HUDEP-2 (cell line): ENCODE data around the gene F3.
"Not testable (repeated sequence)": the region's sequence is repeated elsewhere in the genome, so short reads cannot be mapped to it uniquely, and the experiment has no call there.

Experiments
- DNase-seq, 76 experiments: peaks; one replicate each; lab custom pipeline; 2025; ENCODE audit not compliant: unreplicated experiment in 76 of 76; lab: John Stamatoyannopoulos, UW

Gene F3

DNA sequence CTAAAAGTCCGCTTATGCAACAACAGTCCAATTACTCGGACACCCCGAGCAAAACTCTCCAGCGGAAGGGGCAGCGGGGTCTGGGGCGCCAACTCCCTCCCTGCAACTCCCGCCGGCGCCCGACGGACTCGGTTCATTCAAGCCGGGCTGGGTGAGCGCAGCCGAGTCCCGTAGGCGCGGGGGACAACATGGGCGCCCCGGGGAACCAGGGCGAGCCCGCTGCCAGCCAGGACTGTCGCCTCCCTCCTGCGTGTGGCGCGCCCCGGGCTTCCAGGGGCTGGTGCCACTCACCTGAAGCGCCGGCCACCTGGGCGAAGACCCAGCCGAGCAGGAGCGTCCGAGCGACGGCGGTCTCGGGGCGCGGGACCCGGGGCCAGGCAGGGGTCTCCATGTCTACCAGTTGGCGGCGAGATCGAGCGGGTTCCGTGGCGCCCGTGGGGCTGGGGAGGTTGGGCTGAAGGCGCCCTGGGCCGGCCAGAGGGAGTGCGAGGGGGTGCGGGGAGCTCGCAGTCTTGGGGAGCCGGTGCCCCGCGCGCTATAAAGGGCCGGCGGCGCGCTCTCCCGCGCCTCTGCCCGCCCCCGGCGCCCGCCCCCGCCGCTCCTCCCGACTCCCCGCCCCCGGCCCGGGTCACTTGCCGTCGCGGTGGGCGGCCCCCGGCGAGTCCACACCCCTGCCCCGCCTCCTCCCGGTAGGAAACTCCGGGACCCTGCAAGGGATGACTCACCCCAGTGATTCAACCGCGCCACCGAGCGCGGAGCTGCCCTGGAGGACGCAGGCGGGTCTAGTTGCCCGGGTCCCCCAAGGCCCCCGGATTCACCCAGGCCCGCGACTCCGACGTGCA, at the start of gene F3:
TSS of gene F3 (minus strand) at position 514 of the 842 bp plus-strand sequence. CDS start at position 391, 123 bp downstream.
- peak in 54 of 76 experiments; percentile 3 to 68 (median 43) for DNase-seq

DNA sequence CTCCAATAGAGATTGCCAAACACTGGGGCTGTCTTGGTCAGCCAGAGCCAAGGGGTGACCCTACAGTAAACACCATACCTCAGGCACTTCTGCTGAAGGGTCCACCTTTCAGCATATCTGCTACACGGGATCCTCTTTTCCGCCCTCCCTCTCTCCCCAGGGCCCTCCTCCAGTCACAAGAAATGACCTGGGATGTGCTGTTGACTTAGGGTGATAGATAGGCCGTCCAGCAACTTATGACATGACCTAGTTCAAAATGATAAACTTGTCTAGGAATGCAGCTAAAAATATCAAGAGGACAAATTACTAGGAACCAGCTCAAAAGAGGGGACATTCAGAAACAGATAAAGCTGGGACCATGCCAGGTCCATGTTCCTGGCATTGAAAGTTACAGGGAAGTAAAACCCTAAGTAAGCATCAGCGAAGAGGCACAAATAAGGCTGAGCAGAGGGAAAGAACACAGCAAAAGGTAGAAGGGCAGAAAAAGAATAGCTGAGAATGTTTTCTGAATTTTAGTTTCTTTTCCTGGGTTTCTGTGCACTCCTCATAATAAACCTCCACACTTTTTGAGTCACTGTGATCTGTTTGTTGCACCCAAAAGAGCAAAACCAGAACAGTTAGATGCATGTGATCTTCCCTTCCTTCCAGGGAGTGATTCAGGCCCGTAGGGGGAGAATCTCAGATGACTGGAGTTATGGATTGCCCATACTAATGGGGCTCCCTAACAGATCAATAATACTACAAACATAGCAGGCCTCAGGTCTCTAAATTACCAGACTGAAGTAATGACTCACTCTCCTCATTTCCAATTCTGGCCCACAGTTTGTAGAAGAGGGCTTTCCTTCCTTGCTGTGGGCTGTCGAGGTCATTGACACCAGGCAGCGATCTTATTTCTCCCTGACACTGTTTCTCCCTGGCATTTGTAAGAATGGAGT, 48.9 kb upstream of the F3 start:
- DNase-seq, result no peak

DNA sequence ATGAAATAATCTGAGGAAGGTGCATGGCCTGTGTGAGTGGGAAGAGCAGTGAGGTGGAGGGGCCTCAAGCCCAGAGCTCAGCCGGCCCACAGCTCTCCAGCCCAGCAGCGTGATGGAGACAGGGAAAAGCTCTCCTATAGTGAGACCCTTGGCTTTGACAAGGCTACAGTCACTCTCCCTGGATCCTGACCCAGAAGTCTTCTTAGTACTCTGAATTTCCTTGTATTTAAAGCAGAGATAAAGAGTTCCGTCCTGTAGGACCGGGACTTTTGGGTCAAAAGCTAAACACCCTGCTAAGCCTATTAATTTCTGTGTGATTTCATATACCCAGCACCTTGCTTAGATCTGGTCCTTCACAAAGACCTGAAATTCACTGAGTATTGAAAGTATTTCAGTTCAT, 48.2 kb upstream of the F3 start:
- no peak for DNase-seq

DNA sequence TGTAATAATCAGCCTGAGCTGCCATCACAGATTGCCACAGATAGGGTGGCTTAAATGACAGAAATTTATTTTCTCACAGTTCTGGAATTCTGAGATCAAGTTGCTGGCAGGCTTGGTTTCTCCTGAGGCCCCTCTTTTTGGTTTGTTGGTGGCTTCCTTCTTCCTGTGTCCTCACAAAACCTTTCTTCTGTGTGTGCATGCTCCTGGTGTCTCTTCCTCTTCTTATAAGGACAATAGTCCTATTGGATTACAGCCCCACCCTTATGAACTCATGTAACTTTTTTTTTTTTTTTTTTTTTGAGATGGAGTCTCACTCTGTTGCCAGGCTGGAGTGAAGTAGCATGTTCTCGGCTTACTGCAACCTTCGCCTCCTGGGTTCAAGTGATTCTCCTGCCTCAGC, 41.0 kb upstream of the F3 start:
- no peak for DNase-seq

DNA sequence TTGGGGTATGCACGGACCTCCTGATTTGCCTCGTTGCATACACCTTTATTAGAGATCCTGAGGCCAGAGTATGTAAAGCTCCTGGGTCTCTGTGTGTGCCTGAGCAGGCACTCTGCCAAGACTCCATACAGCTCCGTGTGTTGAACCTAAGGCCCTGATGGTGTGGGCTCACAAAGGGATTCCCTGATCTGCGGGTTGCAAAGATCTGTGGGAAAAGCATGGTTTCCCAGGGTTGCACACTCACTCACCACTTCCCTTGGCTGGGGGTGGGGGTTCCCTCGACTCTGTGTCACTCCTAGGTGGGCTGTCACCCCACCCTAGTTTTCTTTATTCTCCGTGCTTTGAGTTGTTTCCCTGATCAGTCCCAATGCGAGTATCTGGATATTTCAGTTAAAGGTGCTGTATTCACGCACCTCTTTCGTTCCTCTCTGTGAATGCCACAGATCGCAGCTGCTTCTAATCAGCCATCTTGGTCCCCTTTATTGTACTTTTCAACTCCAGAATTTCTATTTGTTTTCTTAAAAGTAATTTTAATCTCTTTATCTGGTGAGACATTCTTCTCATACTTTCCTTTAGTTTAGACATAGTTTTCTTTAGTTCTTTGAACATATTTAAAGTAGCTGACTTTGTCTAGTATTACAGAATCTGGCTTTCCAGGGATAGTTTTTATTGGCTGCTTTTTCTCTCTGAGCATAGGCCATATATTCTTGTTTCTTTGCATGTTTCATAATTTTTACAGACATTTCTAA, 39.0 kb upstream of the F3 start:
- no peak for DNase-seq

DNA sequence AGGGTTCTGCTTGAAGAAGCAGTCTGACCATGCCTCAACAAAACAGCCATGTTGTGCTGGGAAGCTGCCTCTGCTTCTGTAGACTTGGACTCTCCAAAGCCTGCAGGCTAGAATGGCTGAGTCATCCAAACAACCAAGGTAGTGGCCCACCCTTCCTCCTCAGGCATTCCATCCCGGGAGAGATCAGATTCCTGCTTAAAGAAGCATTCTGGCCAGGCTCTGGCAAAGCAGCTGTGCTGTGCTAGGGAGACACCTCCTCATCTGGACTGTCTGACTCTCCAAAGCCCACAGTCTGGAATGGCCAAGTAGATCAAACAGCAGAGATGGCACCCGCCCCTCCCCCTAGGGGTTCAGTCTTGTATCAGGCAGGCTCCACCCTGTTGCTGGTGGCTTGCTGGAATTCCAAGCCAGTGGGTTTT, 38.3 kb upstream of the F3 start:
- no peak for DNase-seq

DNA sequence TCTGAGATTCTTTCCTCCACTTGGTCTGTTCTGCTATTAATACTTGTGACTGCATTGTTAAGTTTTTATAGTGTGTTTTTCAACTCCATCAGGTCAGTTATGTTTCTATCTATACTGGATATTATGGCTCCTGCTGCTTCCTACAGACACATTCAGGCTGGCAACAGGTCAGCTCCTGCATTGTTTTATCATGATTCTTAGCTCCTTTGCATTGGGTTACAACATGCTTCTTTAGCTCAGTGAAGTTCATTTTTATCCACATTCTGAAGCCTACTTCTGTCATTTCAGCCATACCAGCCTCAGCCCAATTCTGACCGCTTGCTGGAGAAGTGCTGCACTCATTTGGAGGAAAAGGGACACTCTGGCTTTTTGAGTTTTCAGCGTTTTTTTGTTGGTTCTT, 37.3 kb upstream of the F3 start:
- no peak for DNase-seq

DNA sequence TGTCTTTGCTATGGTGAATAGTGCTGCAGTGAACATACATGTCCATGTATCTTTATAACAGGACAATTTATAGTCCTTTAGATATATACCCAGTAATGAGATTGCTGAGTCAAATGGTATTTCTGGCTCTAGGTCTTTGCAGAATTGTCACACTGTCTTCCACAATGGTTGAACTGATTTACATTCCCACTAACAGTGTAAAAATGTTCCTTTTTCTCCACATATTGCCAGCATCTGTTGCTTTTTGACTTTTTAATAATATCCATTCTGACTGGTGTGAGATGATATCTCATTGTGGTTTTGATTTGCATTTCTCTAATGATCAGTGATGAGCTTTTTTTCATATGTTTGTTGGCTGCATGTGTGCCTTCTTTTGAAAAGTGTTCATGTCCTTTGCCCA, 32.4 kb upstream of the F3 start:
- not testable (repeated sequence) for DNase-seq

DNA sequence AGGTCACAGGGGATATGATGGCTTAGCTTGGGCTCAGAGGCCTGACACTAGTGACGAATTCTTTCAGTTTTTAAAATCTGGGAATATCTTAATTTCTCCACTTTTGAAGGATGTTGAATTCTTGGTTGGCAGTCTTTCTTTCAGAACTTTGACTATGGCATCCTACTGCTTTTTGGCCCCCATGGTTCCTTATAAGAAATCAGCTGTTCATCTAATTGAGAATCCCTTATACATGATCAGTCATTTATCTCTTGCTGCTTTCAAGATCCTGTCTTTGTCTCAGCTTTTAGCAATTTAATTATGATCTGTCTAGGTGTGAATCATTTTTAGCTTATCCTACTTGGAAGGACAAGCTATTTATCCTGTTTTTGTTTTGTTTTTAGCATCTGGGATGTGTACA, 31.2 kb upstream of the F3 start:
- DNase-seq, result no peak

DNA sequence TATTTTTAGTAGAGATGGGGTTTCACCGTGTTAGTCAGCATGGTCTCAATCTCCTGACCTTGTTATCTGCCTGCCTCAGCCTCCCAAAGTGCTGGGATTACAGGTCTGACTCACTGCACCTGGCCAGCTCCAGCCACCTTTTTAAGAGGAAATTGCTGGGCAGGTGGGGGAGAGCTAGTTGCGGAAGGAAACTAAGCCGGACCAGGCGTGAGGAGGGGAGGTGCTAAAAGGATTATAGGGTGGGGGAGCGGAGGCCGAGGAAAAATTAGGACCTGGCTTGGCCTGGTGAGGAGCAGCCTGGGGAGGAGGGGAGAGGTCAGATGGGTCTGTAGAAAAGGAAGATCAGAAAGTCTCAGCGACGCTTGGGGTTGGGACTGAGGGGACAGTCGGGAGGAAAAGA, 29.4 kb upstream of the F3 start:
- DNase-seq, result not testable (repeated sequence)

DNA sequence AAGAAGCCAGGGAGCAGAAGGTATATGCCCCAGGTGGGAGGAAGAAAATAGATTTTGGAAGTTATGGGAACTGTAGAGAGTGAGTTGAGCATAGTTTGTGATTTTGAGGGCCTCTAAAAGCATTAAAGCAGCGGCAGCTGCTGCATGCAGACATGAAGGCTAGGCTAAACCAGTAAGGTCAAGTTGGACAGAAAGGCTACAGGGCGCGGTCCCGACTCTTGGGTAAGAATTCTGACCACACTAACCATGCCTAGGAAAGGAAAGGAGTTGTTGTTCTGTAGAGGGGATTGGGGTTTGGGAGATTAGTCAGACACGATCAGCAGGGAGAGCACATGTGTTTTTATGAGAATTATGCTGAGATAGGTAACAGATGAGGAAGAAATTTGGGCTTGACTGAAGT, 27.2 kb upstream of the F3 start:
- DNase-seq, result not testable (repeated sequence)

DNA sequence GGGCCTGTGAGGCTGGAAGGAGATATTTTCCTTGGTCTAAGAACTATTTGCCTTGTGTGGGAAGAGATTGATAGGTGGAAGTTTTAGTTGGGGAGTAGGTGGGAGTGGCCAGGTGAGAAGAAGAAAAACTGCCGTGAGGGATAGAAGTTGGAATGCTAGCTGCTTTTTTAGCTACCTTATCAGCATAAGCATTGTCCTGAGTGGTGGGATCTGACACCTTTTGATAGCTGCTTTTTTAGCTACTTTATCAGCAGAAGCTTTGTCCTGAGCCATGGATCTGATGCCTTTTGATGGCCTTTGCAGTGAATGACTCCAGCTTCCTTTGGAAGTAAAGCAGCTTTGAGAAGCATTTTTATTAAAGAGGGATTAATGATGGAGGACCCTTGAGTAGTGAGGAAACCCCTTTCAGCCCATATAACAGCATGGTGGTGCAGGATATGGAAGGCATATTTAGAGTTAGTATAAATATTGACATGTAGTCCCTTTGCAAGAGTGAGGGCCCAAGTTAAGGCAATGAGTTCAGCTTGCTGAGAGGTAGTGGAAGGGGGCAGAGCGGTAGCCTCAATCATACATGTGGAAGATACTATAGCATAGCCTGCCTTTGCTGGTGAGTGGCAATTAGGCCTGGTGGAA, 26.5 kb upstream of the F3 start:
- not testable (repeated sequence) for DNase-seq

DNA sequence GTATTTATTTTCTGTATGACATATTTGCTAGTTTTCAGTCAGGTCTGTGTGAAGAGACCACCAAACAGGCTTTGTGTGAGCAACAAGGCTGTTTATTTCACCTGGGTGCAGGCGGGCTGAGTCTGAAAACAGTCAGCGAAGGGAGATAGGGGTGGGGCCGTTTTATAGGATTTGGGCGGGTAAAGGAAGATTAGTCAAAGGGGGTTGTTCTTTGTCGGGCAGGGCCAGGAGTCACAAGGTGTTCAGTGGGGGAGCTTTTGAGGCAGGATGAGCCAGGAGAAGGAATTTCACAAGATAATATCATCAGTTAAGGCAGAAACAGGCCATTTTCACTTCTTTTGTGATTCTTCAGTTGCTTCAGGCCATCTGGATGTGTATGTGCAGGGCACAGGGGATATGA, 24.9 kb upstream of the F3 start:
- DNase-seq, result not testable (repeated sequence)

DNA sequence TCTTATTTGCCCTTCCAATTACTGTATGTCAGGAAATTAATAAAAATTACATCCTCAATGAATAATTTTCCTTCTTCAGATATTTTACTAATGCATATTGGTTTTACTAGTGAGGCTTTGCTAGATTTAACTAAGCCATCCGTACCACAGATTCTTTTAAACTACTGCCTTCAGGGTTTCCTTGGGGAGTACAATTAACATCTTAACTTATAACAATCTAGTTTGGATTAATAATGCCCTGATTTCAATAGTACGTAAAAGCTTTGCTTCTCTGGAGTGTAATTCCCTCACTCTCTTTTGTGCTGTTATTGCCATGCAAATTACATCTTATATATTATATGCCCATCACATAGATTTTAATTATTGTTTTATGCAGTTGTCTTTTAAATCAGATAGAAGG, 24.3 kb upstream of the F3 start:
- no peak for DNase-seq

DNA sequence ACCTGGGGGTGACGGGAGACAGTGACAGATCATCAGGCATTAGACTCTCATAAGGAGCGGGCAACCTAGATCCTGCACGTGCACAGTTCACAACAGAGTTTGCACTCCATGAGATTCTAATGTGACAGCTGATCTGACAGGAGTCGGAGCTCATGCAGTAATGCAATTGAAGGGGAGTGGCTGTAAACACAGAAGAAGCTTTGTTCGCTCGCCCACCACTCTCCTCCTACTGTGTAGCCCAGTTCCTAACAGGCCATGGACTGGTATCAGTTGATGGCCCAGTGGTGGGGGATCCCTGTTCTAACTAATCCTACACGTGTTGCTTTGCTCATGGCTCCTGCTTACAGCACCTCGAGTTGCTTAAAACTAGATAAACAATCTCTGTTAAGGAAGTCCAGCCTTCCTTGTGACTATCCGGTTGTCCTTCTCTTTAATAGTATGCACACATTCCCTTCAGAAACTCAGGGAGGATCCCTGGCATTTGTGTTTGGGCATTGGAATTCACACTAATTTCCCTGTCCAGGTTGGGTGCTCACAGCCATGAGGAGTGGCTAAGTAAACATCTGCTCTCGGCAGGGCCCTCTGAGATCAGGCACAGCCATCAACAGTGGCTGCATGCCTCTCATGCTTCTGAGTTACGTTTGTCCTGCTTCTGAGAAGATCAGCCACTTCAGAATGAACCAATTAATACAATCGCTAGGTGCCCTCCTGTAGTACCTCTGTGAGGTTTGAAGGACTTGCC, 21.1 kb upstream of the F3 start:
- no peak for DNase-seq

DNA sequence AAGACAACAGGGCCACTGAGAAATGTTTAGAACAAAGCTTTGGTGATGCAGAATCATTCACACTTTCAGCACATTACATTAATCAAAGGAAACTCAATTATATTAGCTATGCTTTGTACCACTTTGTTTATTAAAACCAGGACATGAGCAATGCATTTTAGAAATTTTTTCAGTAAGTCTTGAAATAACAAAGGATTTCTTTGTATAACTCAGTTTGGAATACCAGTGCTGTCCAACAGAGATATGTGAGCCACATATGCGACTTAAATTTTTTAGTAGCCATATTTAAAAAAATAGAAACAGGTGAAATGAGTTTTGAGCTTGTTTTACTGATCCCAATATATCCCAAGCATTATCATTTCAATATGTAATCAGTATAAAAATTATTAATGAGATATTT, 18.8 kb upstream of the F3 start:
- no peak for DNase-seq

DNA sequence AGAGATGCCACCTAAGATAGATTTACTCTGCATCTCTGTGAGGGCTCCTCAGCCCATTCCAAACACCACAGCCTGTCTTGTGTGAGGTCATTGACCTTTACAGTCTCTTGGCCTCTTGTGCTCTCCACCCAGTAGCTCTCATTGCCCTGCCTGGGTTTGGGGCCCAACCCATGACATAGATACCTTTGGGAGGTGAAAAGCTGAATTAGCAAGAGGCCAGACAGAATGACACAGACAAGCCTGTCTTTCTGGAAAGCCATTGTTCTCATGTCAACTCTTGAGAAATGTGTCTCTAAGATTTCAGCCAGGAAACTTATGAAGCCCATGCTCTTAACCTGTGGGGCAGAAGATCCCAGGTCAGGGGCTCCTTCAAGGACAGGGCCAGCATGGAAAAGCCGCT, 18.4 kb upstream of the F3 start:
- DNase-seq, result no peak

DNA sequence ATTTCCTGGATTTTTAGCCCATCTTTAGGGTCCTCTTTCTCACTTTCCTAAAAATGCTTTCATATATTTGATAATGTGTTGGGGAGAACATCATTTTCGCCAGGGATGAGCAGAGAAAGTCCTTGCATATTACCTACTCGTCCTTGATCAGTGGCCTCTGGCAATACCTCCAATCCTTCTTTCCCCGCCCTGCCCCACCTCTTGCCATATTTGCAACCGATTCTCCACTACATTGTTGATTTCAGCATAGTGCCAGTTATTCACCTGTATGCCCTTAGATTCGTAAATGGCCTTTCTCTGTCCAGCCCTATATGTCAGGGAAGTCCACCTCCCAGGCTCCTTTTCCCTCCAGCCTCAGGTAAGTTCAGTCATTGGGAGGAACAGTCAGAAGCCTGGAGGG, 13.5 kb upstream of the F3 start:
- no peak for DNase-seq

DNA sequence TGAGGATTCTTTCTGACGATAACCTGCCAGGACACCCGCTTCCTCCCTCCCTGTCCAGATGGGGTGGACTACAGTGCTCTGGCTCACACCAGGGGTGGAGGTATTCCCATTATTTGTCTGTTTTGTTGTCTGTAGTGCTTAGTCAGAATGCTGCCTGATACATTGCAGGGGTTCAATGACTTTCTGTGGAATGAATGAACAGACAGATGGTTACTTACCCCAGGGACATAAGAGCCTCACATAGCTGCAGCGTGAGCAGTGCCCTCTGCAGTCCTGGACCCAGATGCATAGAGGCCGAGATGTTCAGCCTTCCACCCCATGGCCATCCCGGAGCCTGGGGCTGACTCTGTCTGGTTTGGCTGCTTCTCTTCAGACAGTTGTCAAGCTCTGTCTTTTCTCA, 13.0 kb upstream of the F3 start:
- DNase-seq, result no peak

DNA sequence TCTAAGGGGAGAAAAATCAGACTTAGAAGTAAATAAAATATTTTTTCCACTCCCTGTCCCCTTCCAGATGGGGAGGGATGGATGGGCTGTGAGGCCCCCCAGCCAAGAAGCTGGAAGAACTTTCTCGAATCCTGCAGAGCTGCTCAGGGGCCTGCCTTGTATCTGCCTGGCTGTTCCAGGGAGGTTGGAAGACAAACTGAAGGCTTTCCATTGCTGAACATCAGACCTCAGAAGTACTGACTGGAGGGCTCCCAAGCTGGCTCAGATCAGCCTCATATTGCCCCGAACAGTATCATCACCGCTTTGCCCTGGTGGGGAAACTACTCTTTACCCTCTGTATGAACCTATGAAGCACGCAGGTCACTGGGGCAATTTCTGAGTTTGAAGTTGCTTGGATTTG, 12.4 kb upstream of the F3 start:
- no peak for DNase-seq
